SK-N-SH (cell line): ENCODE data around the gene GARRE1. TPM values are rescaled to one million over a fixed set of nuclear protein-coding genes. Genes with fewer than 3 reads are reported as not detected.

ENCODE experiments used
- CTCF ChIA-PET: fragments of 300-600, 350-600 bp; formaldehyde crosslinking; extraction: SDS; loops from one replicate; lab custom pipeline; 2021; lab: Yijun Ruan, JAX
- POLR2A ChIA-PET: fragments of 350-600 bp; sonication (Branson Sonifier 250); formaldehyde crosslinking; extraction: SDS; loops from one replicate; lab custom pipeline; 2020; ENCODE audit warnings: antibody characterized with exemption, inconsistent platforms; lab: Yijun Ruan, JAX
- DNase-seq: peaks from one replicate; pipeline ENCODE4 v3.0.0; 2012
- H2AFZ ChIP-seq: fragments of 200-600 bp; sonication (generic); 2 replicates; pipeline ENCODE4 v1.8.1; 2016; ENCODE audit warnings: antibody characterized with exemption, mild to moderate bottlenecking, low read depth
- H3F3A ChIP-seq: fragments of 200-600 bp; sonication (generic); replicated peaks from 2 replicates; pipeline ENCODE3; 2016; ENCODE audit warnings: antibody characterized with exemption, mild to moderate bottlenecking; ENCODE audit not compliant: insufficient read depth
- H3K27ac ChIP-seq, 2 experiments: fragments of 200-500 bp in 1 of 2; fragments of 200-600 bp in 1 of 2; sonication (Bioruptor generic) in 1 of 2; sonication (generic), shearing (Covaris generic) in 1 of 2; 2 replicates each; pipeline versions ENCODE4 v1.5.1 to v1.6.1; 2014 to 2016; ENCODE audit warnings: low read depth in 2 of 2, inconsistent platforms in 1 of 2, low read length in 1 of 2, mild to moderate bottlenecking in 1 of 2, mixed read lengths in 1 of 2
- H3K27me3 ChIP-seq: fragments of 200-600 bp; sonication (generic), shearing (Covaris generic); 2 replicates; pipeline ENCODE4 v1.6.1; 2016; ENCODE audit warnings: mixed run types; ENCODE audit not compliant: insufficient read depth
- H3K36me3 ChIP-seq, 2 experiments: fragments of 200-500 bp in 1 of 2; fragments of 200-600 bp in 1 of 2; sonication (Bioruptor generic) in 1 of 2; sonication (generic) in 1 of 2; replicated peaks in 1 of 2; 2 replicates each; pipeline versions ENCODE3 to v1.5.1; 2014 to 2016; ENCODE audit warnings: low read length in 1 of 2, mild to moderate bottlenecking in 1 of 2; ENCODE audit not compliant: insufficient read depth in 2 of 2, control insufficient read depth in 1 of 2
- H3K4me1 ChIP-seq, 2 experiments: fragments of 200-500 bp in 1 of 2; fragments of 200-600 bp in 1 of 2; sonication (Bioruptor generic) in 1 of 2; sonication (generic), shearing (Covaris generic) in 1 of 2; 2 replicates each; pipeline versions ENCODE4 v1.5.1 to v1.6.1; 2014 to 2016; ENCODE audit warnings: low read depth in 1 of 2, low read length in 1 of 2, mixed run types in 1 of 2; ENCODE audit not compliant: insufficient read depth in 2 of 2, control insufficient read depth in 1 of 2
- H3K4me2 ChIP-seq: fragments of 200-600 bp; sonication (generic), shearing (Covaris generic); 2 replicates; pipeline ENCODE4 v1.6.1; 2017; ENCODE audit warnings: mixed run types
- H3K4me3 ChIP-seq, 2 experiments: fragments of 200-500 bp in 1 of 2; fragments of 200-600 bp in 1 of 2; sonication (Bioruptor generic) in 1 of 2; sonication (generic), shearing (Covaris generic) in 1 of 2; 2 replicates each; pipeline versions ENCODE4 v1.5.1 to v1.8.1; 2014 to 2016; ENCODE audit warnings: low read depth in 2 of 2, inconsistent platforms in 1 of 2, low read length in 1 of 2, mild to moderate bottlenecking in 1 of 2, mixed read lengths in 1 of 2, moderate library complexity in 1 of 2
- H3K79me2 ChIP-seq: fragments of 200-600 bp; sonication (generic); 2 replicates; pipeline ENCODE4 v1.8.1; 2017; ENCODE audit warnings: mild to moderate bottlenecking; ENCODE audit not compliant: insufficient read depth
- H3K9ac ChIP-seq: fragments of 200-600 bp; sonication (generic); 2 replicates; pipeline ENCODE4 v1.6.1; 2017; ENCODE audit warnings: mixed run types
- H3K9me2 ChIP-seq: fragments of 200-600 bp; sonication (generic); 2 replicates; pipeline ENCODE4 v1.6.1; 2017; ENCODE audit warnings: mixed run types
- H3K9me3 ChIP-seq: fragments of 200-600 bp; sonication (generic); 2 replicates; pipeline ENCODE4 v1.6.1; 2017; ENCODE audit warnings: mixed run types, mild to moderate bottlenecking, moderate library complexity
- H4K20me1 ChIP-seq: fragments of 200-600 bp; sonication (generic); 2 replicates; pipeline ENCODE4 v1.6.1; 2017; ENCODE audit warnings: mild to moderate bottlenecking, mixed run types; ENCODE audit not compliant: insufficient read depth
- EZH2phosphoT487 ChIP-seq: fragments of 200-600 bp; sonication (generic); IDR thresholded peaks from 2 replicates; pipeline ENCODE4 v1.6.1; 2017; ENCODE audit warnings: low read depth, mixed run types, mild to moderate bottlenecking, antibody characterized with exemption, moderate library complexity, borderline replicate concordance
- FOXM1 ChIP-seq: IDR thresholded peaks from 2 replicates; pipeline ENCODE4 v1.4.0; 2012; ENCODE audit warnings: low read depth, mild to moderate bottlenecking
- MXI1 ChIP-seq: IDR thresholded peaks from 2 replicates; pipeline ENCODE4 v1.6.1; 2012; ENCODE audit warnings: mild to moderate bottlenecking, low read depth, low read length, improper control_type of control experiment
- NRF1 ChIP-seq: IDR thresholded peaks from 2 replicates; pipeline ENCODE4 v1.6.1; 2012; ENCODE audit warnings: low read depth, mild to moderate bottlenecking, low read length
- RCOR1 ChIP-seq: fragments of 150-350 bp; IDR thresholded peaks from 2 replicates; pipeline ENCODE4 v1.6.1; 2017; ENCODE audit warnings: antibody characterized with exemption, low read length
- RXRA ChIP-seq: IDR thresholded peaks from 2 replicates; pipeline ENCODE4 v1.4.0; 2012; ENCODE audit warnings: low read depth, mild to moderate bottlenecking, borderline replicate concordance
- SIN3A ChIP-seq: IDR thresholded peaks from 2 replicates; pipeline ENCODE4 v1.6.1; 2012; ENCODE audit warnings: low read depth, mild to moderate bottlenecking, low read length, moderate library complexity, borderline replicate concordance
- TEAD4 ChIP-seq: IDR thresholded peaks from 2 replicates; pipeline ENCODE4 v1.4.0; 2012; ENCODE audit warnings: mild to moderate bottlenecking, borderline replicate concordance; ENCODE audit not compliant: insufficient read depth
- USF2 ChIP-seq: fragments of 150-350 bp; IDR thresholded peaks from 2 replicates; pipeline ENCODE4 v1.6.1; 2017; ENCODE audit warnings: antibody characterized with exemption, low read length, low read depth, borderline replicate concordance
- WGBS: methylation state at CpG from one replicate; pipeline ENCODE4 v1.1.6; 2017; ENCODE audit warnings: low lambda C conversion rate; 5-methylcytosine and 5-hydroxymethylcytosine counted together
- polyA plus RNA-seq, 3 experiments: library from polyadenylated mRNA; depleted of rRNA; stranded (reverse); fragments of >200 nt; gene quantifications; 2 replicates each; pipeline ENCODE4 v1.2.3, GENCODE V29; 2012
- TF ChIP-seq, protein P1 (sequence below): IDR thresholded peaks from 2 replicates; pipeline ENCODE4; 2012
- TF ChIP-seq, protein P2 (sequence below): IDR thresholded peaks from 2 replicates; pipeline ENCODE4 v1.4.0; 2012; ENCODE audit warnings: low read depth, borderline replicate concordance
- TF ChIP-seq, protein P3 (sequence below): fragments of 200-600 bp; sonication (generic); IDR thresholded peaks from 2 replicates; pipeline ENCODE4 v1.6.1; 2017; ENCODE audit warnings: antibody characterized with exemption, mild to moderate bottlenecking, moderate library complexity
- TF ChIP-seq, protein P4 (sequence below): IDR thresholded peaks from 2 replicates; pipeline ENCODE4 v1.4.0; 2012; ENCODE audit warnings: low read depth

The GARRE1 gene
- polyA plus RNA-seq, 1 of the 3 experiments (the other 2 are of a cell fraction) = 9.7 TPM

GRCh38 chr19:34287662-34288140, 33.3 kb downstream of the GARRE1 start:
- 88% methylated on average over 3 of the region's 3 CpGs for WGBS
- POLR2A ChIA-PET = no interaction called here
- CTCF ChIA-PET = no interaction called here

More at GRCh38 chr19:34287662-34288140, 33.3 kb downstream of the GARRE1 start:
- no peak overlapping the region for H3K27ac ChIP-seq
- no peak overlapping the region for H3K4me3 ChIP-seq
- no peak overlapping the region for H2AFZ ChIP-seq
- peaks cover 28% of the 10 kb centered on the region for H3K79me2 ChIP-seq
- H3K36me3 ChIP-seq = peaks cover 0 to 12% of the 10 kb centered on the region in 2 experiments
- H3K9me2 ChIP-seq = no peaks in the 10 kb centered on the region
- TF ChIP-seq, protein P1, sequence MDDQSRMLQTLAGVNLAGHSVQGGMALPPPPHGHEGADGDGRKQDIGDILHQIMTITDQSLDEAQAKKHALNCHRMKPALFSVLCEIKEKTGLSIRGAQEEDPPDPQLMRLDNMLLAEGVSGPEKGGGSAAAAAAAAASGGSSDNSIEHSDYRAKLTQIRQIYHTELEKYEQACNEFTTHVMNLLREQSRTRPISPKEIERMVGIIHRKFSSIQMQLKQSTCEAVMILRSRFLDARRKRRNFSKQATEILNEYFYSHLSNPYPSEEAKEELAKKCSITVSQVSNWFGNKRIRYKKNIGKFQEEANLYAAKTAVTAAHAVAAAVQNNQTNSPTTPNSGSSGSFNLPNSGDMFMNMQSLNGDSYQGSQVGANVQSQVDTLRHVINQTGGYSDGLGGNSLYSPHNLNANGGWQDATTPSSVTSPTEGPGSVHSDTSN = no peak
- TF ChIP-seq USF2 (no peak), TEAD4 (no peak), MXI1 (no peak), RXRA (no peak), NRF1 (no peak), RCOR1 (no peak), EZH2phosphoT487 (no peak), SIN3A (no peak), FOXM1 (no peak)
- TF ChIP-seq, protein P2, sequence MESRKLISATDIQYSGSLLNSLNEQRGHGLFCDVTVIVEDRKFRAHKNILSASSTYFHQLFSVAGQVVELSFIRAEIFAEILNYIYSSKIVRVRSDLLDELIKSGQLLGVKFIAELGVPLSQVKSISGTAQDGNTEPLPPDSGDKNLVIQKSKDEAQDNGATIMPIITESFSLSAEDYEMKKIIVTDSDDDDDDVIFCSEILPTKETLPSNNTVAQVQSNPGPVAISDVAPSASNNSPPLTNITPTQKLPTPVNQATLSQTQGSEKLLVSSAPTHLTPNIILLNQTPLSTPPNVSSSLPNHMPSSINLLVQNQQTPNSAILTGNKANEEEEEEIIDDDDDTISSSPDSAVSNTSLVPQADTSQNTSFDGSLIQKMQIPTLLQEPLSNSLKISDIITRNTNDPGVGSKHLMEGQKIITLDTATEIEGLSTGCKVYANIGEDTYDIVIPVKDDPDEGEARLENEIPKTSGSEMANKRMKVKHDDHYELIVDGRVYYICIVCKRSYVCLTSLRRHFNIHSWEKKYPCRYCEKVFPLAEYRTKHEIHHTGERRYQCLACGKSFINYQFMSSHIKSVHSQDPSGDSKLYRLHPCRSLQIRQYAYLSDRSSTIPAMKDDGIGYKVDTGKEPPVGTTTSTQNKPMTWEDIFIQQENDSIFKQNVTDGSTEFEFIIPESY = no peak
- TF ChIP-seq, protein P3, sequence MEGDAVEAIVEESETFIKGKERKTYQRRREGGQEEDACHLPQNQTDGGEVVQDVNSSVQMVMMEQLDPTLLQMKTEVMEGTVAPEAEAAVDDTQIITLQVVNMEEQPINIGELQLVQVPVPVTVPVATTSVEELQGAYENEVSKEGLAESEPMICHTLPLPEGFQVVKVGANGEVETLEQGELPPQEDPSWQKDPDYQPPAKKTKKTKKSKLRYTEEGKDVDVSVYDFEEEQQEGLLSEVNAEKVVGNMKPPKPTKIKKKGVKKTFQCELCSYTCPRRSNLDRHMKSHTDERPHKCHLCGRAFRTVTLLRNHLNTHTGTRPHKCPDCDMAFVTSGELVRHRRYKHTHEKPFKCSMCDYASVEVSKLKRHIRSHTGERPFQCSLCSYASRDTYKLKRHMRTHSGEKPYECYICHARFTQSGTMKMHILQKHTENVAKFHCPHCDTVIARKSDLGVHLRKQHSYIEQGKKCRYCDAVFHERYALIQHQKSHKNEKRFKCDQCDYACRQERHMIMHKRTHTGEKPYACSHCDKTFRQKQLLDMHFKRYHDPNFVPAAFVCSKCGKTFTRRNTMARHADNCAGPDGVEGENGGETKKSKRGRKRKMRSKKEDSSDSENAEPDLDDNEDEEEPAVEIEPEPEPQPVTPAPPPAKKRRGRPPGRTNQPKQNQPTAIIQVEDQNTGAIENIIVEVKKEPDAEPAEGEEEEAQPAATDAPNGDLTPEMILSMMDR = no peak
- TF ChIP-seq, protein P4, sequence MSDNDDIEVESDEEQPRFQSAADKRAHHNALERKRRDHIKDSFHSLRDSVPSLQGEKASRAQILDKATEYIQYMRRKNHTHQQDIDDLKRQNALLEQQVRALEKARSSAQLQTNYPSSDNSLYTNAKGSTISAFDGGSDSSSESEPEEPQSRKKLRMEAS = no peak
- TF ChIP-seq, all 33 proteins: peak for 0
- peaks cover 2 to 4% of the 10 kb centered on the region in 2 experiments; a peak in 2 of 4 replicates for H3K4me1 ChIP-seq
- no peak for DNase-seq
- H3K9me3 ChIP-seq = no peaks in the 10 kb centered on the region
- no peaks in the 10 kb centered on the region for H3K27me3 ChIP-seq
- H3K9ac ChIP-seq = no peak overlapping the region
- H3F3A ChIP-seq = peaks cover 10% of the 10 kb centered on the region
- no peak overlapping the region for H3K4me2 ChIP-seq
- H4K20me1 ChIP-seq = no peaks in the 10 kb centered on the region
